HG03060 (cell line): ENCODE measurements around the gene DDR1.

Source experiments
- ATAC-seq: cut with Tn5 transposase; IDR thresholded peaks from one replicate; pipeline ENCODE4 v1.9.1; 2021; ENCODE audit warnings: low read depth, moderate number of reproducible peaks; ENCODE audit not compliant: unreplicated experiment

Gene DDR1

GRCh38 chr6:30942338-30943060, 58.2 kb downstream of the DDR1 start:
- ATAC-seq, result no peak

- ATAC-seq, result no peak
Measured at GRCh38 chr6:30944051-30944450, 59.7 kb downstream of the DDR1 start.

GRCh38 chr6:30945281-30945680, 61.0 kb downstream of the DDR1 start:
- no peak for ATAC-seq

GRCh38 chr6:30947231-30947630, 62.9 kb downstream of the DDR1 start:
- ATAC-seq, result no peak

GRCh38 chr6:30948811-30949210, 64.5 kb downstream of the DDR1 start:
- no peak for ATAC-seq
